HG03135 (cell line): Measurements from ENCODE around the gene LRRC37B.
A peak's percentile ranks its signal among the peaks of the same experiment; 100 is the strongest.
"Not testable (repeated sequence)": the region's sequence is repeated elsewhere in the genome, so short reads cannot be mapped to it uniquely, and the experiment has no call there.

Experiments
- ATAC-seq: cut with Tn5 transposase; IDR thresholded peaks from one replicate; pipeline ENCODE4 v1.9.1; 2021; ENCODE audit warnings: mild to moderate bottlenecking, moderate library complexity; ENCODE audit not compliant: unreplicated experiment

The LRRC37B gene

DNA sequence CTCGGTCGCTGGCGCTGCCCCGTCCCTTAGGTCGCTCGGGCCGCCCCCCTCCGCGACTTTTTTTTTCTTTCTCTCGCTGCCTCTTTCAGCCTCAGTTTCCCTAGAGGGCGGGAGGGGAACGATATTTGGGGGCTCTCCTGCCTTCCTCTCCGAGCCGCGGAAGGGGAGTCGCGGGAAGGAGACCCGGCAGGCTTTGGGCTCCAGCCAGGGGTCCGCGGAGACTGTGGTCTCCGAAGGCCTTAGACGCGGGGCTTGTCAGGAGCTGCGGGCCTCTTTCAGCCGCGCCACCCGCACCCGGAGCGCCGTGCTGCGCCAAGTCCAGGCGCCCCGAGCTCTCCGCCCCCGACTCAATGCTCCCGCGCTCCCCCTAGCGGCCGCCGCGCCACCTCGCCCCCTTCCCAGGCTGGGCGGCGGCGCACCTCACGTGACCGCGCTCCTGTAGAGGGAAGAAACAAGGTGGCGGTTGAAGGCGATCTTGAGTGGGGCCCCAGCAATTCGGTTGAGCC lies at the start of gene LRRC37B:
TSS of gene LRRC37B (plus strand) at position 427 of the 506 bp plus-strand sequence. CDS start 14,010 bp downstream, outside the sequence.
- peak; percentile 71 for ATAC-seq

DNA sequence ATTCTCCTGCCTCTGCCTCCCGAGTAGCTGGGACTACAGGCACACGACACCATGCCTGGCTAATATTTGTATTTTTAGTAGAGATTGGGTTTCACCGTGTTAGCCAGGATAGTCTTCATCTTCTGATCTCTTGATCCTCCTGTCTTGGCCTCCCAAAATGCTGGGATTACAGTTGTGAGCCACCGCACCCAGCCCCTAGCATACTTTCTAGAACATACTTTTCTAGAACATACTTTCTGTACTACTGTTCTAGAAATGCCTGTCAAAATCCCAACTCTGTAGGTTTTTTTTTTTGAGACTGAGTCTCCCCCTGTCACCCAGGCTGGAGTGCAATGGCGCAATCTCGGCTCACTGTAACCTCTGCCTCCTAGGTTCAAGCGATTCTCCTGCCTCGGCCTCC lies 43.1 kb upstream of the LRRC37B start:
- ATAC-seq, result not testable (repeated sequence)

DNA sequence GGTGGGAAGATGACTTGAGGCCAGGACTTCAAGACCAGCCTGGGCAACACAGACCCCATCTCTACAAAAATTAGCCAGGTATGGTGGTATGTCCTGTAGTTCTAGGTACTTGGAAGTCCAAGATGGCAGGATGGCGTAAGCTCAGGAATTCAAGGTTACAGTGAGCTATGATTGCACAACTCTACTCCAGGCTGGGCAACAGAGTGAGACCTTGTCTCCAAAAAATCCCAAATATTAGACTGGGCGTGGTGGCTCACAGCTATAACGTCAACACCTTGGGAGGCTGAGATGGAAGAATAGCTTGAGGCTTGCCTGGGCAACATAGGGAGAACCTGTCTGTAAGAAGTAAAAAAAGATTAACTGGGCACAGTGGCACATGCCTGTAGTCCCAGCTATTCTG lies 39.5 kb upstream of the LRRC37B start:
- no peak for ATAC-seq

DNA sequence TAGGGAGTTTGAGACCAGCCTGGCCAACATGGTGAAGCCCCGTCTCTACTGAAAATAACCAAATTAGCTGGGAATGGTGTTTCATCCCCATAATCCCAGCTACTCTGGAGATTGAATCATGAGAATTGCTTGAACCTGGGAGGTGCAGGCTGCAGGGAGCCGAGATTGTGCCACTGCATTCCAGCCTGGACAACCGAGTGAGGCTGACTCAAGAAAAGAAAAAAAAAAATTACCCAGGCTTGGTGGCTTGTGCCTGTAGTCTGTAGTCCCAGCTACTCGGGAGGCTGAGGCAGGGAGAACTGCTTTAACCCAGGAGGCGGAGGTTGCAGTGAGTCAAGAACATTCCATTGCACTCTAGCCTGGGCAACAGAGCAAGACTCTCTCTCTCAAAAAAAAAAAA lies 36.8 kb upstream of the LRRC37B start:
- not testable (repeated sequence) for ATAC-seq

DNA sequence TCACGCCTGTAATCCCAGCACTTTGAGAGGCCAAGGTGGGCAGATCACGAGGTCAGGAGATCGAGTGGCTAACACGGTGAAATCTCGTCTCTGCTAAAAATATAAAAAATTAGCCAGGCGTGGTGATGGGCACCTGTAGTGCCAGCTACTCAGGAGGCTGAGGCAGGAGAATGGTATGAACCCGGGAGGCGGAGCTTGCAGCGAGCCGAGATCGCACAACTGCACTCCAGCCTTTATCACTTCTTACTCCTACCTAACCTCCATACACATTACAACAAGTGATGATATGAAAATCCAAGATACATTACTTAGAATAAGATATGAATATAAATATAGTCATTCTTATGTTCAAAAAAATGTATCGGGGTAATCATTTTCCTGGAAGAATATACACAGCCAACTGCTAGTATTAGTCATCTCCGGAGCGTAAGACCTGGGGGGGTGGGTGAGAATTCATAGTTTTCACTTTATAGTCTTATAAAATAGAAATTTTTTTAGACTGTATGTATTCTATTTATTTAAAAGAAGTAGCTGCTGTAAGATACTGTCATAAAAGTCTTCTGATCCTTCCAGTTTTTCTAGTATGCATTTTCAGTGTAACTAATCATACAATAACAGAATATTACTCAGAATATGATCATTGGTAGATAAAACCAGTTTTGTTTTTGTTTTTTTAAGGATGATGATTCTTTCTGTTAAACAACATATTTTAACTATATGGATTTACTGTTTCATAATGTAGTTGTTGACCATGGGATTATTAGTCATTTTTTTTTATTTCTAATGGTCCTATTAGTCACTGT lies 32.7 kb upstream of the LRRC37B start:
- ATAC-seq, result not testable (repeated sequence)

DNA sequence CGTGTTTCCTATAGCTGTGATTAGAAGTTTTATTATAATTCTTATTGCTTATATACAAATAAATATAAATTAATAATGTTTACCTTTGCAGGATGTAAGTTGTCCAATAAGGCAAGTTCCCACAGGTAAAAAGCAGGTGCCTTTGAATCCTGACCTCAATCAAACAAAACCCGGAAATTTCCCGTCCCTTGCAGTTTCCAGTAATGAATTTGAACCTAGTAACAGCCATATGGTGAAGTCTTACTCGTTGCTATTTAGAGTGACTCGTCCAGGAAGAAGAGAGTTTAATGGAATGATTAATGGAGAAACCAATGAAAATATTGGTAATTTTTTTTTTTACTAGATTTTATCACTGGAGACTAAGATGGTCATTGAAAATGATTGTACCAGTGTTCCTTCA lies 31.8 kb upstream of the LRRC37B start:
- not testable (repeated sequence) for ATAC-seq

DNA sequence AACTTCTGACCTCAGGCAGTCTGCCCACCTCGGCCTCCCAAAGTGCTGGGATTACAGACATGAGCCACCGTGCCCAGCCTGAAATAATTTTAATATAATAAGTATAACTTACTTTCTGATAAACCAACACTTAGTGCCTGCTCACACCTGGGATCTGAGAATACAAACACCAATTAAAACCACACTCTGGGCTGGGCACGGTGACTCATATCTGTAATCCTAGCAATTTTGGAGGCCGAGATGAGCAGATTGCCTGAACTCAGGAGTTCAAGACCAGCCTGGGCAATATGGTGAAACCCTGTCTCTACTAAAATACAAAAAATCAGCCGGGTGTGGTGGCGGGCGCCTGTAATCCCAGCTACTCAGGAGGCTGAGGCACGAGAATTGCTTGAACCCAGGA lies 15.4 kb upstream of the LRRC37B start:
- not testable (repeated sequence) for ATAC-seq

DNA sequence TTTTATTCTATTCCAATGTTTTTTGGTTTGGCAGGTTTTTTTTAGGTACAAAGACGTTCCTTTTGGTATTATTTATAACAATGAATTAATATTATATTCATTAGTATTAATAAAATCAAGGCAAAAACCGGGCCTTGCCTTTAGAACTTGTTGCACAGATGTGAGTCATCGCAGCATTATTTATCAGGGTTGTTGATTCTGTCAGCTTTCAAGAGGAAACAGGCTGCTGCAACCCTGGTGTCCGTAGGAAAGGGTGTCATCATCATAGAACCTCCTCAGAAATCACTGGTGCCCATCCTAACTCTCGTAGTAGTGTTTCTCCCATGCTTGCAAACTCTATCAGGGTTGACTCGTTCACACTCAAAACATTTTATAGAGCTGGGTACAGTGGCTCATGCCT lies 10.2 kb upstream of the LRRC37B start:
- ATAC-seq, result no peak

DNA sequence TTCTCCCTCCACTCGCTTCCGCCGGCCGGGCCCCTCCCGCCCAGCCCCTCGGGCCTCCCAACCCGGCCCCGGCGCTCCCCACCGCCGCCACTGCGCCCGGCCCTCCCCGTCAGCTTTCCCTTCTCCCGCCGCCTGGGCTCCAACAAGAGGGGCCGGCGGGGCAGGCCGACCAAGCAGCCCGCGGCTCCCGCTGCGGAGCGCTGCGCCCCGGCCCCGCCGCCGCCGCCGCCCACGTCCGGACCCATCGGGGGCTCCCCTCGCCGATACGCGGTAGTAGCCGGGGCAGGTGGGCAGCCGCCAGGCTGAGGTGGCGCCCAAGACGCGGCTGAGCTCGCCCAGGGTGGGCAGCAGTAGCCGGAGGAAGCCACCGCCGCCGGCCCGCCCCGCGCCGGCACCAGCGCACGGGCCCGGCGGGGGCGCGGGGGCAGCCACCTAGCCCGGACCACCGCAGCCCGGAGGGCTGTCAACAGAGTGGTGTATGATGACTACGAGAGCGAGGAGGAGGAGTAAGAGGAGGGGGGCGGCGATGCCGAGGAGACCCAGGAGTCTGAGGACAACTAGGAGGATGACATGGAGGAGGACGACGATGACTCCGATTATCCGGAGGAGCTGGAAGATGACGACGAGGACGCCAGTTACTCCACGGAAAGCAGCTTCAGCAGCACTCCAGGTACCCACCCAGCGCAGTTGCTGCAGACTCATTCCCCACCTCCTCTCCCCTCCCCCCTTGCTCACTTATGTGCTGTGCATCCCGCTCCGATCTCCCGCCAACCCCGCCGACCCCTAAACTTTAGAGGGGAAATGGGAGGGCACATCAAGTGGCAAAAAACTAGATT lies 498 bp downstream of the LRRC37B start:
- ATAC-seq, result peak; percentile 41

DNA sequence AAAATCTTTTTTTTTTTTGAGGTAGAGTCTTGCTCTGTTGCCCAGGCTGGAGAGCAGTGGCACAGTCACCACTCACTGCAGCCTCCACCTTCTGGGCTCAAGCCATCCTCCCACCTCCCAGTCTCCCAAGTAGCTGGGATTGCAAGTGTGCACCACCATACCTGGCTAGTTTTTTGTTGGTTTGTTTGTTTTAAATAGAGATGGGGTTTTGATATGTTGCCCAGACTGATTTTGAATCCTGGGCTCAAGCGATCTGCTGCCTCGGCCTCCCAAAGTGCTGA lies 2.0 kb downstream of the LRRC37B start:
- ATAC-seq, result no peak

DNA sequence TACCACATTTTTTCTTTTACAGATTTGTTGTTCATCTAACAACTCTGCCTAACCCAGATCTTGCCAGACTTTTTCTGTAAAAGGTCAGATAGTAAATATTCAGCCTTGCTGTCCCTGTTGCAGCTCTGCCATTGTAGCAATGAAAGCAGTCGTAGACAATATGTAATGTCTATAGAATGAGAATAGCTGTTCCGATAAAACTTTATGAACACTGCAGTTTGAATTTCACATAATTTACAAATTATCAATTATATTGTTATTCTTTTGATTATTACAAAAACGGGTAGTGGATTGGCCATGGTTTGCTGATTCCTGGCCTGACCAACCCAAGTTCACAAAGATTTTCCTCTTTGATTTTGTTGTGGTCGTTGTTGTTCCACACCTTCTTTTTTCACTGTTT lies 2.9 kb downstream of the LRRC37B start:
- ATAC-seq, result no peak

DNA sequence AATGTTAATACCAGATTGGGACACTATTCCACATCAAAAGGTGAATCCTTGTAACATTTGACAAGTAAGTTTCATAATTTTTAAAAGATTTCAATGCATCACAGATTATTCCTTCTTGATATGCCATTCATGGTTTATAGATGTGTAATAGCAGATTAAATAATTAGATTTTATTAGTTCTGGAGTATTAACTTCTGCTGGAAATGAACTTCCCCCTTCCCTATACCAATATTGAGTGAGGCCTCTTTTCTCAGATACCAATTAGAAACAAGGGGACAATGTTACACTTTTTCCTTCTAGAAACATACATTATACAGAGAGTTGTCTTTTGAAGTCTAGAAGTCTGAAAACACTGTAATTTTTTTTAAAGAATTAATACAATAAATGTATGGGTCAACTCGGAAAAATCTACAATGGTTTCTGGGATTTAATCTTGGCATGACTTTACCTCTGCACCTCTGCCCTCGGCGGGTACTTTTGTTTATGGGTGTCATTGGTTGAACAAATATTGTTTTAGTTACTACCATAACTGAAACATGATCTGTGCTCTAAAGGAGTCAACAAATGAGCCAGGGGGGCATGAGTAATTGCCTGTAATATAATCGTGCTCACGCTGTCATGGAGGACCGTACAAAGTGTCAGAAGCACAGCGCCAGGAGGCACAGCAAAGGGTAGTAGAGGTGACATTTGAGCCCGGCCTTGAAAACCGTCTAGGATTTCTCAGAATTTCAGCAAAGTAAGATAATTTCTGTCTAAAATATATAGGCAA lies 8.2 kb downstream of the LRRC37B start:
- no peak for ATAC-seq

DNA sequence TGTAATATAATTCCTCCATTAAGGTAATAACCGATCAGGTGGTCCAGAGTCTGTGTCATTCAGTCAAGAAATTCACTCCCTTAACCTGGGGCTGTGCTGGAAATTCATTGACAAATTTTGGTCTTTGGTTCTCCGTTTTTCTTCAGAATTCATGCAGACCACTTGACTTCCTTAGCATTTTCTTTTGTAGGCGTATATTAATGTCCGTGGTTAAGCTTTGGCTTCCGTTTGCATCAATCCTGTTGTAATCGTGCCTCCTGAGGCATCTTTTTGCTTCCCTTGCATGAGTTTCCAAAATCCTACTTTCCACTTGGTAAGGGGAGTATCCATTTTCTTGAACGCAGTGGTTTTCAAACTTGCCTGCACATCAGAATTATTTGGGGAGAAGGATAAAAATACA lies 9.0 kb downstream of the LRRC37B start:
- no peak for ATAC-seq

DNA sequence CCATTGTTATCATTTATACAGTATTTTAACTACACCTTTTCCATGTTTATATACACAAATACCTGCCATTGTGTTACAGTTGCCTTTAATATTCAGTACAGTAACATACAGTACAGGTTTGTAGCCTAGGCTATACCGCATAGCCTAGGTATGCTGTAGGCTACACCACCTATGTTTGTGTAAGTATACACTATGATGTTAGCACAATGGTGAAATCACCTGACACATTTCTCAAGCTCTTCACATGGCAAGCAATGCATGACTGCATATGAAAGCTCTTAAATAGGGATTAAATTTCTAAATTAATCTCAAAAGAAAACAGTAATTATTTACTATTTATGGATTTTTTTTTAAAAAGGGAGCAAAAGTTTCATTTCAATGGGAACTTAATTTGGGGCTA lies 12.0 kb downstream of the LRRC37B start:
- no peak for ATAC-seq

DNA sequence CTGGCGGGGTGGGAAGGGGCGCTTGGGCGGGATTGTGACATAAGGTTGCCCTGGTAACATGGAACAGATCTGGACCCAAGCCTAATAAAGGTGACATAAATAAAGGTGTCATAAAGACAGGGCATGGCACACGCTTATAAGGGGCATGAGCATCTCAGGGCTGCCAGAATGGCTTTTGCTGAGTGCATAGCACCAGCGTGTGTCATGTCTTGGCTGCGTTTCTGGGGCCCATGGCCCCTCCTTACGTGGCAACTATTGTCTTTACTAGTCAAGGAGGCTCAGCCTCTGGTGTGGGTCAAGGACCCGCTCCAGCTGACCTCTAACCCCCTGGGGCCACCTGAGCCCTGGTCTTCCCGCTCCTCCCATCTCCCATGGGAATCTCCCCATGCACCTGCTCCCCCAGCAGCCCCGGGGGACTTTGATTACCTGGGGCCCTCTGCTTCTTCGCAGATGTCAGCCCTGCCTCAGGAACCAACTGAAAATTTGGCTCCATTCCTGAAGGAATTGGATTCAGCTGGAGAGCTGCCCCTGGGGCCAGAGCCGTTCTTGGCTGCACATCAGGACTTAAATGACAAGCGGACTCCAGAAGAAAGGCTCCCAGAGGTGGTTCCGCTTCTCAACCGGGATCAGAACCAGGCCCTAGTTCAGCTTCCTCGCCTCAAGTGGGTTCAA lies 13.9 kb downstream of the LRRC37B start:
- no peak for ATAC-seq

DNA sequence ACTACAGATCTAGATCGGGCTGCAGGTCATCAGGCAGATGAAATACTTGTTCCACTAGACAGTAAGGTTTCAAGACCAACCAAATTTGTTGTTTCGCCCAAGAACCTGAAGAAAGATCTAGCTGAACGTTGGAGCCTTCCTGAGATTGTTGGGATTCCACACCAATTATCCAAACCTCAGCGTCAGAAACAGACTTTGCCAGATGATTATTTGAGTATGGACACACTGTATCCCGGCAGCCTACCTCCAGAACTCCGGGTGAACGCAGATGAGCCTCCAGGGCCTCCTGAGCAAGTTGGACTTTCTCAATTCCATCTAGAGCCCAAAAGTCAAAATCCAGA lies 14.4 kb downstream of the LRRC37B start:
- no peak for ATAC-seq

DNA sequence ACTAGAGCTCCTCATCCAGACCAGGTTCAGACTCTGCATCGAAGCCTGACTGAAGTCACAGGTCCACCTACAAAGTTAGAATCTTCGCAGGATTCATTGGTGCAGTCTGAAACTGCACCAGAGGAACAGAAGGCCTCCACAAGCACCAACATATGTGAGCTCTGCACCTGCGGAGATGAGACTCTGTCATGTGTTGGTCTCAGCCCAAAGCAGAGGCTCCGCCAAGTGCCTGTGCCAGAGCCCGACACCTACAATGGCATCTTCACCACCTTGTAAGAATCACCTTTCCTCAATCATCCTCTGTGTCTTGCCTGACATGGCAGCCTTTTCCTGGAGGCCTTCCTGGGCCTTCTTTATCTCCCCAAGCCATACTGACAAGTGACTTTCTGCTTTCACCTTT lies 15.4 kb downstream of the LRRC37B start:
- ATAC-seq, result not testable (repeated sequence)

DNA sequence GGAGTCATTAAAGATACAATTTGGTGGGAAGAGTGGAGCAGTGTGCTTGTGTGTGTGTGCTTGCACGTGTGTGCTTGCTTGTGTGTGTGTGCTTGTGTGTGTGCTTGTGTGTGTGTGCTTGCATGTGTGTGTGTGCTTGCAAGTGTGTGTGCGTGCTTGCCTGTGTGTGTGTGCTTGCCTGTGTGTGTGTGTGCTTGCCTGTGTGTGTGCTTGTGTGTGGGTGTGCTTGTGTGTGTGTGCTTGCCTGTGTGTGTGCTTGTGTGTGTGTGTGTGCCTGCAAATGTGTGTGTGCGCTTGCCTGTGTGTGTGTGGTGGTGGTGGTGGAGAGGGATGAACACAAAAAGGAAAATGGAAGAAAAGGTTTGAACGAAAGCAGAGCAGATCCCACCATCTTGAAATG lies 20.1 kb downstream of the LRRC37B start:
- ATAC-seq, result not testable (repeated sequence)

DNA sequence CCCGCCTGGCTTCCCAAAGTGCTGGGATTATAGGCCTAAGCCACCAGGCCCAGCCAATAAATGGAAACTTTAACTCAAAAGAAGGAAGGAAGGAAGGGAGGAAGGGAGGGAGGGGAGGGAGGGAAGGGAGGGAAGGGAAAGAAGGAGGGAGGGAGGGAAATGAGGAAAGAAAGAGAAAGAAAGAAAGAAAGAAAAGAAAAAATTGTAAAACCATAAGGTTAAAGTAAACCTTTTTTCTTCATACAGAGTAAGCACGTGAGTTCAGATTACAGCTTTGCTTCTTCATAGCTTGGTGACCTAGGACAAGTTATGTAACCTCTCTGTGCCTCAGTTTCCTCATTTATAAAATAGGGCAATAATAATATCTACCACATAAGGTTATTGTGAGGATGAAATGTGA lies 26.0 kb downstream of the LRRC37B start:
- ATAC-seq, result no peak

DNA sequence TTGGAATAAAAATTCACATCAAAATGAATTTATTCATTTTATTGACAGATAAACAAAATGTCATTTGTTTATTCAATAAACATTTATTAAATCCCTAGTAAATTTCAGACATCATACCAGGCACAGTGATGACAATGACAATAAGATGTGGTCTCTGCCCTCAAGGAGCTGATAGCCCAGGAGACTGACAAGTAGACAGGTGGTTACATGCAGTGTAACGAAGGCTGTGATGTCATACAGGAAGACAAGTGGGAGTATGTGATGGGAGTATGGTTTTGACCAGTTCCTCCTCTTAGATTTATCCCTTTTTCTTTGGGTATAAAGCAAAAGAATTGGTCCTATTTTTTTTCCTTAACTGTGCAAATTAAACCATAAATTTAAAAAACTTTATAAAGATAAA lies 26.6 kb downstream of the LRRC37B start:
- not testable (repeated sequence) for ATAC-seq

DNA sequence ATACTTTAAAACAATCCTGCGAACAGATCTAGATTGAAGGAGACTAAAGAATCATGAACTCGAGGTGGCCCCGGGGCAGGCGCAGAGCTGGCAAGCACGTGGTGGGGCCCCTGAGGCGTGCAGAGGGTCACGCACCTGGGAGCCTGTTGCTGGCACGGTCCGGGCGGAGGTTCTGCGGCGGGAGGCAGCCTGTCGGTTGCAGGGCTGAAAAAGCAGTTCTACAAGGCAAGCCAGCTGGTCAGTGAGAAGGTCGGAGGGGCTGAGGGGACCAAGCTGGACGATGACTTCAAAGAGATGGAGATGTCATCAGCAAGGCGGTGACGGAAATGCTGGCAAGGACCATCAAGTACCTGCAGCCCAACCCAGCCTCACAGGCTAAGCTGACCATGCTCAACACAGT lies 33.1 kb downstream of the LRRC37B start:
- not testable (repeated sequence) for ATAC-seq
